HCT116 (cell line): ENCODE results near the gene FOXM1. TPM values are rescaled to one million over a fixed set of nuclear protein-coding genes. Genes with fewer than 3 reads are reported as not detected.
"Not testable (repeated sequence)": the region's sequence is repeated elsewhere in the genome, so short reads cannot be mapped to it uniquely, and the experiment has no call there.

ENCODE experiments used
- ATAC-seq: fragments of 200-7000 bp; cut with Tn5 transposase; 2 replicates; pipeline ENCODE4 v1.9.1; 2020; ENCODE audit warnings: mild to moderate bottlenecking, moderate library complexity
- BruUV-seq: library from RNA; stranded (reverse); fragments of 400-500 nt; replicated peaks from 2 replicates; lab custom pipeline; 2021; lab: Mats Ljungman, UMichigan
- CTCF ChIA-PET: fragments of 300-600 bp; sonication (Branson Sonifier 250); formaldehyde crosslinking; loops from one replicate; lab custom pipeline; 2021; ENCODE audit warnings: antibody characterized with exemption; lab: Charles Lee
- POLR2A ChIA-PET: fragments of 300-600, 350-600 bp; sonication (Branson Sonifier 250); formaldehyde crosslinking; loops from one replicate; lab custom pipeline; 2021; ENCODE audit warnings: antibody characterized with exemption; lab: Charles Lee
- RAD21 ChIA-PET, 2 experiments: fragments of 300-600 bp; sonication (Branson Sonifier 250); formaldehyde crosslinking; loops; one replicate each; lab custom pipeline; 2023; ENCODE audit warnings: low total read pairs in 2 of 2; ENCODE audit not compliant: uncharacterized antibody in 2 of 2, unreplicated experiment in 2 of 2, low non-redundant PET in 1 of 2; lab: Charles Lee
- DNase-seq: peaks from one replicate; pipeline ENCODE4 v3.0.0-alpha.2; 2010; ENCODE audit warnings: low read depth, low spot score
- H2AFZ ChIP-seq: fragments of 200-600 bp; shearing (Covaris generic), sonication (generic); 2 replicates; pipeline ENCODE4 v1.6.1; 2017; ENCODE audit warnings: low read depth, mixed run types, mixed read lengths, antibody characterized with exemption, low read length; ENCODE audit not compliant: poor library complexity, severe bottlenecking
- H3K27ac ChIP-seq: 2 replicates; pipeline ENCODE4 v1.5.1; 2012; ENCODE audit warnings: low read depth, low read length
- H3K27me3 ChIP-seq: fragments of 200-600 bp; sonication (generic); 2 replicates; pipeline ENCODE4 v1.6.1; 2016; ENCODE audit warnings: mixed run types, low read length, mixed read lengths; ENCODE audit not compliant: insufficient read depth
- H3K36me3 ChIP-seq, 2 experiments: fragments of 200-500 bp in 1 of 2; fragments of 200-600 bp in 1 of 2; sonication (Bioruptor generic) in 1 of 2; sonication (generic) in 1 of 2; 2 replicates each; pipeline versions ENCODE4 v1.5.1 to v1.6.1; 2014 to 2016; ENCODE audit warnings: low read length in 2 of 2, inconsistent platforms in 1 of 2, mixed read lengths in 1 of 2, mixed run types in 1 of 2; ENCODE audit not compliant: insufficient read depth in 2 of 2, control insufficient read depth in 1 of 2
- H3K4me1 ChIP-seq, 2 experiments: fragments of 200-600 bp in 1 of 2; sonication (generic) in 1 of 2; 2 replicates each; pipeline versions ENCODE4 v1.5.1 to v1.6.1; 2012 to 2017; ENCODE audit warnings: low read length in 2 of 2, inconsistent platforms in 1 of 2, mild to moderate bottlenecking in 1 of 2, mixed read lengths in 1 of 2, mixed run types in 1 of 2, moderate library complexity in 1 of 2; ENCODE audit not compliant: insufficient read depth in 2 of 2, control insufficient read depth in 1 of 2
- H3K4me2 ChIP-seq: fragments of 200-600 bp; sonication (generic); 2 replicates; pipeline ENCODE4 v1.6.1; 2017; ENCODE audit warnings: mixed run types, low read length, mixed read lengths
- H3K4me3 ChIP-seq, 2 experiments: fragments of 200-600 bp in 1 of 2; sonication (generic) in 1 of 2; replicated peaks in 1 of 2; 2 replicates each; pipeline ENCODE4 v1.5.1; 2011 to 2016; ENCODE audit warnings: low read length in 2 of 2, control low read depth in 1 of 2, low read depth in 1 of 2, mild to moderate bottlenecking in 1 of 2, mixed read lengths in 1 of 2, mixed run types in 1 of 2
- H3K79me2 ChIP-seq: fragments of 200-600 bp; sonication (generic); 2 replicates; pipeline ENCODE4 v1.6.1; 2017; ENCODE audit warnings: mild to moderate bottlenecking, mixed run types, low read length, moderate library complexity, mixed read lengths; ENCODE audit not compliant: insufficient read depth
- H3K9ac ChIP-seq: fragments of 200-600 bp; sonication (generic); 2 replicates; pipeline ENCODE4 v1.6.1; 2016; ENCODE audit warnings: low read length, mixed read lengths
- H3K9me2 ChIP-seq: fragments of 200-600 bp; sonication (generic), shearing (Covaris generic); 2 replicates; pipeline ENCODE4 v1.6.1; 2017; ENCODE audit warnings: mixed run types, mild to moderate bottlenecking, moderate library complexity; ENCODE audit not compliant: insufficient read depth
- H3K9me3 ChIP-seq, 2 experiments: fragments of 200-500 bp in 1 of 2; fragments of 200-600 bp in 1 of 2; sonication (Bioruptor generic) in 1 of 2; sonication (generic) in 1 of 2; 2 replicates each; pipeline ENCODE4 v1.6.1; 2014 to 2017; ENCODE audit warnings: low read length in 2 of 2, mixed read lengths in 2 of 2, inconsistent platforms in 1 of 2, low read depth in 1 of 2, mild to moderate bottlenecking in 1 of 2, mixed run types in 1 of 2, moderate library complexity in 1 of 2; ENCODE audit not compliant: control insufficient read depth in 1 of 2, insufficient read depth in 1 of 2
- H4K20me1 ChIP-seq: fragments of 200-600 bp; sonication (generic), shearing (Covaris generic); 2 replicates; pipeline ENCODE4 v1.6.1; 2017; ENCODE audit warnings: mixed run types, mild to moderate bottlenecking, moderate library complexity; ENCODE audit not compliant: insufficient read depth
- CBX3 ChIP-seq: IDR thresholded peaks from 2 replicates; pipeline ENCODE4 v1.6.1; 2012; ENCODE audit warnings: low read depth
- EGR1 ChIP-seq: IDR thresholded peaks from 2 replicates; pipeline ENCODE4 v1.6.1; 2012; ENCODE audit warnings: low read depth
- EZH2 ChIP-seq: fragments of 200-600 bp; sonication (generic); IDR thresholded peaks from 2 replicates; pipeline ENCODE4 v1.6.1; 2017; ENCODE audit warnings: antibody characterized with exemption, mixed run types
- FOSL1 ChIP-seq: IDR thresholded peaks from 2 replicates; pipeline ENCODE4 v1.6.1; 2012; ENCODE audit warnings: low read depth
- YY1 ChIP-seq: IDR thresholded peaks from 2 replicates; pipeline ENCODE4 v1.6.1; 2011; ENCODE audit warnings: low read length, low read depth, moderate library complexity, mild to moderate bottlenecking; ENCODE audit not compliant: insufficient replicate concordance; ENCODE audit errors: extremely low read depth
- ZFX ChIP-seq: fragments of 450-650 bp; IDR thresholded peaks from 2 replicates; pipeline ENCODE4 v1.6.1; 2017
- intact Hi-C: fragments of 100-400 bp; cut with micrococcal nuclease; formaldehyde crosslinking; loops from 2 replicates; pipeline ENCODE4 v1.10.0; 2022
- total RNA-seq: library from RNA; stranded (reverse); gene quantifications from one replicate; pipeline ENCODE4 v1.2.1, GENCODE V29; 2021; ENCODE audit not compliant: unreplicated experiment

The FOXM1 gene
- total RNA-seq, 1 experiment from 2014 or later = 85.1 TPM

GRCh38 chr12:2876431-2877046, 435 bp downstream of the FOXM1 start:
- H2AFZ ChIP-seq = peak overlapping the region; percentile 61
- H3K9me3 ChIP-seq = no peaks in the 10 kb centered on the region
- peaks cover 6 to 20% of the 10 kb centered on the region in 2 experiments for H3K4me1 ChIP-seq
- DNase-seq (no peak), ATAC-seq (peak; percentile 75)
- BruUV-seq = no TSS peak
- RAD21 ChIA-PET = interaction anchor here in 1 of 2 experiments (0.7 kb wide), 1 partner anchor 435 kb away, joined by 4 read pairs; no protein-coding TSS in a partner anchor
- H3K36me3 ChIP-seq = peaks cover 22 to 26% of the 10 kb centered on the region in 2 experiments; a peak in 3 of 4 replicates
- no peaks in the 10 kb centered on the region for H4K20me1 ChIP-seq
- H3K4me3 ChIP-seq = peak overlapping the region; percentile 92 to 96
- peak overlapping the region; percentile 79 for H3K4me2 ChIP-seq
- TF ChIP-seq ZFX (peak; percentile 99), EGR1 (no peak), FOSL1 (no peak), CBX3 (no peak), EZH2 (no peak), YY1 (no peak)
- TF ChIP-seq, all 23 proteins: peak for 1
- Histone ChIP-seq H3K9ac (peak overlapping the region; percentile 92), H3K9me2 (no peaks in the 10 kb centered on the region), H3K79me2 (peaks cover 88% of the 10 kb centered on the region), H3K27ac (peak overlapping the region; percentile 77), H3K27me3 (no peaks in the 10 kb centered on the region)
- CTCF ChIA-PET = interaction anchor here (0.7 to 1.5 kb wide), 5 partner anchors 9 to 165 kb away, joined by 3 to 11 read pairs (median 3); partner anchors contain the start of genes ITFG2 and TULP3
- POLR2A ChIA-PET = interaction anchor here (1.1 to 1.3 kb wide), 2 partner anchors 8 to 23 kb away, joined by 3 to 5 read pairs; no protein-coding TSS in a partner anchor
- intact Hi-C loops = no loop called here

DNA sequence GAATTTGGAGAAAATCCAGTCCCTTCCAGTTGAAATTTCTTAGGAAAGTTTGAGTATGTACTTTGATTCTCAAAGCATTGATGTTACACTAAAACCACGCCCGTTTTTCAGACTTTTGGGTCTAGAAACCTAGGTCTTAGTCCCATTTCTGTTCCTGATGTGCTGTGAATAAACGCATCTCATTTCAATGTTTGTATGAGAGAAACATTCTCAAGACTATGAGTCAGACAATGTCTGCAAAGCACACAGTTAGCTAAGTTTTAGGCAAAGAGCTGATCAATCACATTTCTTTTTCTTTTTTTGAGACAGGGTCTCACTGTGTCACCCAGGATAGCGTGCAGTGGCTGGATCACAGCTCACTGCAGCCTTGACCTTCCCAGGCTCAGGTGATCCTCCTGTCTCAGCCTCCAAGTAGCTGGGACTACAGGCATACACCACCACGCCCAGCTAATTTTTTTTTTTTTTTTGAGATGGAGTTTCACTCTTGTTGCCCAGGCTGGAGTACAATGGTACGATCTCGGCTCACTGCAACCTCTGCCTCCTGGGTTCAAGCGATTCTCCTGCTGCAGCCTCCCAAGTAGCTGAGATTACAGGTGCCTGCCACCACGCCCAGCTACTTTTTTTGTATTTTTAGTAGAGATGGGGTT, 7.9 kb downstream of the FOXM1 start:
- POLR2A ChIA-PET, DNase-seq, H3K9ac ChIP-seq, H3K4me1 ChIP-seq, H3K4me2 ChIP-seq, H4K20me1 ChIP-seq, intact Hi-C loops, ATAC-seq, H3K27me3 ChIP-seq, BruUV-seq, H3K9me2 ChIP-seq, H3K4me3 ChIP-seq, H2AFZ ChIP-seq, H3K9me3 ChIP-seq, H3K27ac ChIP-seq: not testable (repeated sequence)
- peaks cover 32% of the 10 kb centered on the region for H3K79me2 ChIP-seq
- ChIA-PET CTCF (interaction anchor here (1.6 kb wide), 1 partner anchor 15 kb away, joined by 3 read pairs; no protein-coding TSS in a partner anchor), RAD21 (interaction anchor here in 1 of 2 experiments (0.7 kb wide), 1 partner anchor 13 kb away, joined by 3 read pairs; no protein-coding TSS in a partner anchor)
- peaks cover 56 to 60% of the 10 kb centered on the region in 2 experiments for H3K36me3 ChIP-seq
